Suprapubic skin (tissue), 4 donors: ENCODE results near the gene DIO3.

Source experiments
- EP300 ChIP-seq: sonication (generic); formaldehyde crosslinking; IDR thresholded peaks from one replicate; pipeline ENCODE4 v1.6.1; 2017; ENCODE audit warnings: antibody characterized with exemption
- POLR2A ChIP-seq, 2 donors: fragments of 450-650 bp; IDR thresholded peaks; one replicate each; pipeline ENCODE4 v1.6.1; 2017; ENCODE audit warnings: antibody characterized with exemption in 2 of 2, mild to moderate bottlenecking in 2 of 2, moderate library complexity in 2 of 2
- POLR2AphosphoS5 ChIP-seq, 3 donors: sonication (generic); formaldehyde crosslinking; IDR thresholded peaks; one replicate each; pipeline ENCODE4 v1.6.1; 2017; ENCODE audit warnings: antibody characterized with exemption in 3 of 3
- TF ChIP-seq, protein P1 (sequence below), 2 donors: fragments of 200-600 bp in 1 of 2; fragments of 450-650 bp in 1 of 2; sonication (generic) in 1 of 2; IDR thresholded peaks; one replicate each; pipeline ENCODE4 v1.5.1; 2016 to 2019; ENCODE audit warnings: antibody characterized with exemption in 2 of 2, mild to moderate bottlenecking in 1 of 2, moderate library complexity in 1 of 2

DNA sequence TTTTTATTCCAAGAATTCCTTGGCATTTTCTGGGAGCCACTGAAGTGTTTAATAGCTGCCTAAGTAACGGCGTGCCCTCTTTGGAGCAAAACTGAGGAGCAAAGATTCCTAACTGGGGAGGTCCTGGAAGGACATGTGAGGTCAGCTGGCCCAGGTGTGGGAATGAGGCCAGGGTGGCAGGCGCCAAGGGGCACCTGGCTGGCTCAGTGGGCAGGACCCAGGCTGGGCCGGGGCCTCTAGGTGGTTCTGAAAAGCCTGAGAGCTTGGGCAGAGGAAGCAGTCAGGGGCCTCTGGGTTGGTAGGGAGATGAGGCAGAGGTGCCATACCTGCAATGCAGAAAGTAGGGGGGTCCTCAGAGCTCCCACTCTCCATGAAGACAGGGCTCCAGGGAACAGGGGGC is 27.1 kb upstream of the DIO3 start:
- TF ChIP-seq, protein P1, sequence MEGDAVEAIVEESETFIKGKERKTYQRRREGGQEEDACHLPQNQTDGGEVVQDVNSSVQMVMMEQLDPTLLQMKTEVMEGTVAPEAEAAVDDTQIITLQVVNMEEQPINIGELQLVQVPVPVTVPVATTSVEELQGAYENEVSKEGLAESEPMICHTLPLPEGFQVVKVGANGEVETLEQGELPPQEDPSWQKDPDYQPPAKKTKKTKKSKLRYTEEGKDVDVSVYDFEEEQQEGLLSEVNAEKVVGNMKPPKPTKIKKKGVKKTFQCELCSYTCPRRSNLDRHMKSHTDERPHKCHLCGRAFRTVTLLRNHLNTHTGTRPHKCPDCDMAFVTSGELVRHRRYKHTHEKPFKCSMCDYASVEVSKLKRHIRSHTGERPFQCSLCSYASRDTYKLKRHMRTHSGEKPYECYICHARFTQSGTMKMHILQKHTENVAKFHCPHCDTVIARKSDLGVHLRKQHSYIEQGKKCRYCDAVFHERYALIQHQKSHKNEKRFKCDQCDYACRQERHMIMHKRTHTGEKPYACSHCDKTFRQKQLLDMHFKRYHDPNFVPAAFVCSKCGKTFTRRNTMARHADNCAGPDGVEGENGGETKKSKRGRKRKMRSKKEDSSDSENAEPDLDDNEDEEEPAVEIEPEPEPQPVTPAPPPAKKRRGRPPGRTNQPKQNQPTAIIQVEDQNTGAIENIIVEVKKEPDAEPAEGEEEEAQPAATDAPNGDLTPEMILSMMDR (IDR thresholded peaks at IDR 0.05): no peak
- TF ChIP-seq POLR2AphosphoS5 (IDR thresholded peaks at IDR 0.05): no peak
- TF ChIP-seq EP300: no peak
- no peak for TF ChIP-seq POLR2A (IDR thresholded peaks at IDR 0.05)
